Mesenchymal stem cell (in vitro differentiated cells and primary cell): ENCODE measurements around the gene ELP5.

Experiments
- DNase-seq: peaks from one replicate; pipeline ENCODE4 v3.0.0-alpha.2; 2013
- H2AFZ ChIP-seq: one replicate; pipeline ENCODE4 v1.6.1; 2013; ENCODE audit warnings: low read depth, mild to moderate bottlenecking, control low read depth, inconsistent platforms, low read length, moderate library complexity
- H2AK5ac ChIP-seq: 2 replicates; pipeline ENCODE4 v1.6.1; 2013; ENCODE audit warnings: low read length, moderate library complexity, mild to moderate bottlenecking, inconsistent platforms; ENCODE audit not compliant: severe bottlenecking
- H2BK120ac ChIP-seq: one replicate; pipeline ENCODE4 v1.6.1; 2013; ENCODE audit warnings: low read depth, mild to moderate bottlenecking, inconsistent platforms, low read length, moderate library complexity
- H2BK12ac ChIP-seq, 2 experiments: one replicate each; pipeline ENCODE4 v1.6.1; 2013; ENCODE audit warnings: inconsistent platforms in 2 of 2, low read length in 2 of 2, mild to moderate bottlenecking in 2 of 2, moderate library complexity in 2 of 2, control low read depth in 1 of 2
- H2BK15ac ChIP-seq: one replicate; pipeline ENCODE4 v1.6.1; 2013; ENCODE audit warnings: mild to moderate bottlenecking, low read depth, inconsistent platforms; ENCODE audit not compliant: poor library complexity, severe bottlenecking
- H2BK5ac ChIP-seq: 2 replicates; pipeline ENCODE4 v1.6.1; 2013; ENCODE audit warnings: low read depth, mild to moderate bottlenecking, low read length, control low read depth, inconsistent platforms; ENCODE audit not compliant: poor library complexity, severe bottlenecking
- H3K14ac ChIP-seq, 2 experiments: one replicate each; pipeline ENCODE4 v1.6.1; 2013; ENCODE audit warnings: inconsistent platforms in 2 of 2, low read length in 2 of 2, control low read depth in 1 of 2, mild to moderate bottlenecking in 1 of 2, moderate library complexity in 1 of 2
- H3K18ac ChIP-seq, 2 experiments: one replicate each; pipeline ENCODE4 v1.6.1; 2013; ENCODE audit warnings: inconsistent platforms in 2 of 2, low read length in 2 of 2, control low read depth in 1 of 2, low read depth in 1 of 2, mild to moderate bottlenecking in 1 of 2
- H3K23ac ChIP-seq, 2 experiments: one replicate each; pipeline ENCODE4 v1.6.1; 2013; ENCODE audit warnings: inconsistent platforms in 2 of 2, low read length in 2 of 2, mild to moderate bottlenecking in 2 of 2, moderate library complexity in 2 of 2, control low read depth in 1 of 2
- H3K27ac ChIP-seq: 2 replicates; pipeline ENCODE4 v1.5.1; 2013; ENCODE audit warnings: mild to moderate bottlenecking, moderate library complexity, low read length, control low read depth, inconsistent platforms; ENCODE audit not compliant: poor library complexity, severe bottlenecking
- H3K27me3 ChIP-seq, 2 experiments: 2 replicates each; pipeline versions ENCODE4 v1.6.1 to v1.7.0; 2013; ENCODE audit warnings: low read length in 2 of 2, mild to moderate bottlenecking in 2 of 2, moderate library complexity in 2 of 2, control low read depth in 1 of 2, inconsistent platforms in 1 of 2; ENCODE audit not compliant: control insufficient read depth in 1 of 2, insufficient read depth in 1 of 2
- H3K36me3 ChIP-seq, 2 experiments: 2 replicates each; pipeline versions ENCODE4 v1.6.1 to v1.7.0; 2013; ENCODE audit warnings: low read length in 2 of 2, control low read depth in 1 of 2, inconsistent platforms in 1 of 2, low read depth in 1 of 2, mild to moderate bottlenecking in 1 of 2; ENCODE audit not compliant: insufficient read depth in 2 of 2, control insufficient read depth in 1 of 2
- H3K4ac ChIP-seq, 2 experiments: one replicate each; pipeline ENCODE4 v1.6.1; 2013; ENCODE audit warnings: inconsistent platforms in 2 of 2, low read length in 2 of 2, mild to moderate bottlenecking in 2 of 2, moderate library complexity in 2 of 2, control low read depth in 1 of 2, low read depth in 1 of 2
- H3K4me1 ChIP-seq: 2 replicates; pipeline ENCODE4 v1.6.1; 2013; ENCODE audit warnings: low read depth, low read length, control low read depth; ENCODE audit not compliant: control insufficient read depth, insufficient read depth
- H3K4me2 ChIP-seq: 2 replicates; pipeline ENCODE4 v1.6.1; 2013; ENCODE audit warnings: low read length, mild to moderate bottlenecking, inconsistent platforms; ENCODE audit not compliant: poor library complexity, severe bottlenecking
- H3K4me3 ChIP-seq, 2 experiments: 2 replicates each; pipeline versions ENCODE4 v1.5.1 to v1.7.0; 2013; ENCODE audit warnings: low read length in 2 of 2, mild to moderate bottlenecking in 2 of 2, control low read depth in 1 of 2, low read depth in 1 of 2; ENCODE audit not compliant: insufficient read depth in 1 of 2
- H3K79me1 ChIP-seq: replicated peaks from 2 replicates; pipeline ENCODE4 v1.6.1; 2013; ENCODE audit warnings: mild to moderate bottlenecking, control low read depth, low read length, inconsistent platforms; ENCODE audit not compliant: poor library complexity, severe bottlenecking
- H3K9ac ChIP-seq: 2 replicates; pipeline ENCODE4 v1.7.0; 2013; ENCODE audit warnings: mild to moderate bottlenecking, low read length, moderate library complexity
- H3K9me3 ChIP-seq: 2 replicates; pipeline ENCODE4 v1.7.0; 2013; ENCODE audit warnings: mild to moderate bottlenecking, low read length; ENCODE audit not compliant: control insufficient read depth
- H4K8ac ChIP-seq: one replicate; pipeline ENCODE4 v1.6.1; 2013; ENCODE audit warnings: inconsistent platforms, mild to moderate bottlenecking, low read length, moderate library complexity
- H4K91ac ChIP-seq: one replicate; pipeline ENCODE4 v1.6.1; 2013; ENCODE audit warnings: mild to moderate bottlenecking, low read length, inconsistent platforms
- WGBS: methylation state at CpG from one replicate; pipeline ENCODE4 v1.1.7; 2013; ENCODE audit warnings: mixed read lengths; 5-methylcytosine and 5-hydroxymethylcytosine counted together

The ELP5 gene

GRCh38 chr17:7293159-7293558, 41.1 kb downstream of the ELP5 start:
- Histone ChIP-seq H3K27me3 (peaks cover 66 to 71% of the 10 kb centered on the region in 2 experiments), H2BK5ac (no peak overlapping the region), H2BK120ac (no peak overlapping the region), H4K91ac (no peak overlapping the region), H3K4me2 (no peak overlapping the region), H4K8ac (no peak overlapping the region), H3K14ac (no peak overlapping the region), H2BK15ac (no peak overlapping the region), H3K9me3 (no peaks in the 10 kb centered on the region), H2AFZ (no peak overlapping the region), H3K4me1 (peaks cover 18% of the 10 kb centered on the region), H3K36me3 (no peaks in the 10 kb centered on the region), H3K4me3 (no peak overlapping the region), H3K4ac (no peak overlapping the region), H3K23ac (no peak overlapping the region), H3K27ac (no peak overlapping the region), H3K18ac (no peak overlapping the region), H3K79me1 (no peaks in the 10 kb centered on the region), H2BK12ac (no peak overlapping the region), H2AK5ac (no peak overlapping the region), H3K9ac (no peak overlapping the region)
- no peak for DNase-seq
- WGBS = 95% methylated on average over 7 of the region's 11 CpGs

DNA sequence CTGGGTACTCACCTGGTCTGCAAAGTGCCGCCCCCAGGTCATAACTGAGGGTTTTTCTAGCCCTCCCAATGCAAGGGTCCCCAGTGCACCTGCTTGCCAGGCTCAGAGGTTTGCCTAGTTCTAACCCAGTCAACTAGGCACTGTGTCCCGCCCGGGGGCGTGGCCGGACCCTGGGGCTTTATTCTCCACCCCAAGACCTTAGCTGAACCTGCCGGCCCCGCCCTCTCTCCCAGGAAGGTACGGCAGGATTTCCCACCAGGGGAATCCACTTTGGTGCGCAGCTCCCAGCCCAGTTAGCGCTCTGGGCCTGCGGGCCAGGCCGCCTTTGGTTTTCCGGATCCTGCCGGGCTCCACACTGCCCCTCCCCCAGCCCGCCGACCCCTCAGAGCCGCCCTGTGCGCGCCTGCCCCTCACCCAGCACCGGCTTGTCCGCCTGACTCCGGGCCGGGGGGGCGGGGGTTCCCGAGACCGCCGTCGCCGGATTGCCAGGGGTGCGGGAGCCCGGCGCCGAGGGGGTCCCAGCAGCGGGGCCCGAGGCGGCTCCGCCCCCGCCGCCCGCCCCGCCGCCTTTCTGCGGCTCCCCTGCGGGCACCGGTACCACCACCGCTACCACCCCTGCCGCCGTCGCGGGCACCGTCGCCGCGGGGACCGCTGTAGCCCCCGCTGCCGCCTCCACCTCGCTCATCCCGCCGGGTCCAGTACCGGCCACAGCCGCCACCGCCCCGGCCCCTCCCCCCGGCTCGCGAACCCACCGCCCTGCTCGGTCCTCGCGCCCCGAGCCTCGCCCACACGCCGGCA, 42.0 kb downstream of the ELP5 start:
- no peak overlapping the region for H3K9ac ChIP-seq
- no peak overlapping the region for H4K8ac ChIP-seq
- WGBS = 8% methylated on average over 28 of the region's 75 CpGs

GRCh38 chr17:7294614-7295153, 42.7 kb downstream of the ELP5 start, which contains the start of gene YBX2:
YBX2 (minus strand) TSS chr17:7294639; CDS start chr17:7294500, 139 bp downstream.
- no peak within 1 kb of the TSS for H2BK5ac ChIP-seq
- H3K4ac ChIP-seq = no peak within 1 kb of the TSS
- peaks cover 18% of the 10 kb centered on the region for H3K4me1 ChIP-seq
- no peak within 1 kb of the TSS for H3K27ac ChIP-seq
- DNase-seq = peak; percentile 12
- WGBS = 9% methylated on average over 37 of the region's 57 CpGs
- H3K18ac ChIP-seq = no peak within 1 kb of the TSS
- no peak within 1 kb of the TSS for H4K8ac ChIP-seq
- H2BK15ac ChIP-seq = no peak within 1 kb of the TSS
- H4K91ac ChIP-seq = no peak within 1 kb of the TSS
- H2AK5ac ChIP-seq = no peak within 1 kb of the TSS
- peak within 1 kb of the TSS in 1 of 2 experiments; percentile 98 for H3K23ac ChIP-seq
- H3K79me1 ChIP-seq = no peaks in the 10 kb centered on the region
- no peak within 1 kb of the TSS for H2BK12ac ChIP-seq
- peaks cover 55 to 57% of the 10 kb centered on the region in 2 experiments for H3K27me3 ChIP-seq
- H2BK120ac ChIP-seq = no peak within 1 kb of the TSS
- no peak within 1 kb of the TSS for H3K14ac ChIP-seq
- peak within 1 kb of the TSS; percentile 48 for H3K4me2 ChIP-seq
- no peak within 1 kb of the TSS for H3K4me3 ChIP-seq
- no peaks in the 10 kb centered on the region for H3K9me3 ChIP-seq
- no peak within 1 kb of the TSS for H2AFZ ChIP-seq
- H3K9ac ChIP-seq = no peak within 1 kb of the TSS
- no peaks in the 10 kb centered on the region for H3K36me3 ChIP-seq

More for the DNA sequence above, 42.0 kb downstream of the ELP5 start:
- Histone ChIP-seq H3K9me3 (no peaks in the 10 kb centered on the region), H2BK15ac (no peak overlapping the region), H3K27me3 (peaks cover 58 to 63% of the 10 kb centered on the region in 2 experiments), H3K79me1 (no peaks in the 10 kb centered on the region), H3K4ac (no peak overlapping the region), H3K4me1 (peaks cover 18% of the 10 kb centered on the region), H3K18ac (no peak overlapping the region), H2BK120ac (no peak overlapping the region), H3K4me3 (no peak overlapping the region), H3K36me3 (no peaks in the 10 kb centered on the region), H3K14ac (no peak overlapping the region), H2BK5ac (no peak overlapping the region), H3K27ac (no peak overlapping the region), H2BK12ac (no peak overlapping the region), H3K23ac (no peak overlapping the region), H2AK5ac (no peak overlapping the region), H3K4me2 (peak overlapping the region; percentile 48), H2AFZ (no peak overlapping the region), H4K91ac (no peak overlapping the region)
- no peak for DNase-seq
